Measurements from ENCODE around the gene ACSL5.

- no peak for TF ChIP-seq POLR2A (IDR thresholded peaks at IDR 0.05; ENCODE audit: control extremely low read depth in 1 of 2, low read depth in 2 of 2, low read length in 2 of 2)
- no peak for TF ChIP-seq RAD21 (IDR thresholded peaks at IDR 0.05 in 1 of 2, conservative IDR thresholded peaks at IDR 0.05 in 1 of 2; ENCODE audit: low read depth in 2 of 2, low read length in 2 of 2)
- no peak for TF ChIP-seq POU5F1 (IDR thresholded peaks at IDR 0.05; ENCODE audit: low read depth, low read length)
- TF ChIP-seq EGR1 (IDR thresholded peaks at IDR 0.05; ENCODE audit: borderline replicate concordance, low read depth, low read length) = no peak
- TF ChIP-seq SP1 (IDR thresholded peaks at IDR 0.05; ENCODE audit: low read depth, low read length) = no peak
- TF ChIP-seq CTCF (IDR thresholded peaks at IDR 0.05; ENCODE audit: control extremely low read depth in 1 of 3, insufficient read depth in 1 of 3, low read depth in 1 of 3, low read length in 3 of 3) = no peak
- no peak for TF ChIP-seq JUND (IDR thresholded peaks at IDR 0.05; ENCODE audit: low read length)
- TF ChIP-seq USF2 (IDR thresholded peaks at IDR 0.05; ENCODE audit: low read length) = no peak
- no peak for TF ChIP-seq CHD2 (IDR thresholded peaks at IDR 0.05; ENCODE audit: low read length)
- TF ChIP-seq MAFK (IDR thresholded peaks at IDR 0.05; ENCODE audit: low read depth, low read length) = no peak
- TF ChIP-seq EZH2 (IDR thresholded peaks at IDR 0.05; ENCODE audit: low read depth, low read length, severe bottlenecking) = no peak
- no peak for TF ChIP-seq SIN3A (conservative IDR thresholded peaks at IDR 0.05 in 1 of 2, IDR thresholded peaks at IDR 0.05 in 1 of 2; ENCODE audit: low read depth in 1 of 2, low read length in 2 of 2)
Measured at GRCh38 chr10:112379635-112380296, 5.8 kb downstream of the ACSL5 start.
